ENCODE results near the gene SEC16A. TPM values are rescaled to one million over a fixed set of nuclear protein-coding genes. Genes with fewer than 3 reads are reported as not detected.

Gene SEC16A
- total RNA-seq, 4 donors from 2014 or later, result 63.5 to 80.8 (median 74.6) TPM

Small RNAs within 50 kb of the gene (small RNA-seq; reads per million reads assigned to genes)
- gene MIR4673, result 0 reads per million in 2 donors

Other genes starting within 250 kb of the SEC16A start
- gene QSOX2, start 237.2 kb downstream of the SEC16A start, total RNA-seq, result 10 to 100 TPM in 1 of 4 donors, 1 to 10 TPM in 3; 5.1 to 23.9 (median 7.4) TPM
- 1 to 10 TPM in 1 of 4 donors, under 1 TPM in 2, not detected in 1; 0.35 to 1.0 (median 0.67) TPM for gene CCDC187, start 178.9 kb downstream of the SEC16A start, total RNA-seq
- gene GPSM1, start 155.5 kb downstream of the SEC16A start, total RNA-seq, result 10 to 100 TPM in 1 of 4 donors, 1 to 10 TPM in 3; 3.7 to 25.6 (median 6.0) TPM
- 10 to 100 TPM in 3 of 4 donors, 1 to 10 TPM in 1; 5.6 to 19.8 (median 13.5) TPM for gene DNLZ, start 119.3 kb downstream of the SEC16A start, total RNA-seq
- gene CARD9, start 109.4 kb downstream of the SEC16A start, total RNA-seq, result 10 to 100 TPM in 1 of 4 donors, under 1 TPM in 3; 0.28 to 14.9 (median 0.64) TPM
- 10 to 100 TPM in 3 of 4 donors, 1 to 10 TPM in 1; 6.3 to 58.6 (median 13.2) TPM for gene SNAPC4, start 82.9 kb downstream of the SEC16A start, total RNA-seq
- 100 to 1,000 TPM in 1 of 4 donors, 10 to 100 TPM in 3; 29.9 to 193 (median 50.2) TPM for gene ENTR1, start 72.4 kb downstream of the SEC16A start, total RNA-seq
- gene PMPCA, start 72.4 kb downstream of the SEC16A start, total RNA-seq, result 10 to 100 TPM; 32.8 to 73.4 (median 47.3) TPM
- 10 to 100 TPM in 3 of 4 donors, 1 to 10 TPM in 1; 6.7 to 19.8 (median 19.2) TPM for gene INPP5E, start 43.2 kb downstream of the SEC16A start, total RNA-seq
- 10 to 100 TPM; 38.2 to 95.7 (median 53.8) TPM for gene NOTCH1, start 63.0 kb upstream of the SEC16A start, total RNA-seq
- gene EGFL7, start 179.9 kb upstream of the SEC16A start, total RNA-seq, result 10 to 100 TPM; 21.5 to 77.6 (median 46.0) TPM
- 100 to 1,000 TPM in 3 of 4 donors, 10 to 100 TPM in 1; 97.4 to 802 (median 479) TPM for gene AGPAT2, start 204.4 kb upstream of the SEC16A start, total RNA-seq
- 1 to 10 TPM in 3 of 4 donors, under 1 TPM in 1; 0.70 to 5.8 (median 2.6) TPM for gene DIPK1B, start 229.5 kb upstream of the SEC16A start, total RNA-seq

Measured in Peyer's patch (tissue), 4 donors.